GM23338 (cell line): Measurements from ENCODE around the gene PIAS1. TPM values are rescaled to one million over a fixed set of nuclear protein-coding genes. Genes with fewer than 3 reads are reported as not detected.

Source experiments
- ATAC-seq: fragments of 200-7000 bp; cut with Tn5 transposase; 3 replicates; pipeline ENCODE4 v1.9.1; 2020
- DNase-seq: peaks from one replicate; pipeline ENCODE4 v3.0.0-alpha.2; 2015; ENCODE audit warnings: low spot score
- H2AFZ ChIP-seq: fragments of 200-600 bp; sonication (generic); 2 replicates; pipeline ENCODE4 v1.8.0; 2016; ENCODE audit warnings: antibody characterized with exemption, mild to moderate bottlenecking, moderate library complexity
- H3F3A ChIP-seq: fragments of 200-600 bp; sonication (generic); replicated peaks from 2 replicates; pipeline ENCODE4 v1.8.0; 2017; ENCODE audit warnings: antibody characterized with exemption, mixed run types, low read depth
- H3K27ac ChIP-seq: fragments of 200-600 bp; sonication (generic); 2 replicates; pipeline ENCODE4 v1.6.1; 2016; ENCODE audit warnings: low read depth
- H3K27me3 ChIP-seq: fragments of 200-600 bp; sonication (generic); 2 replicates; pipeline ENCODE4 v1.8.0; 2016; ENCODE audit warnings: mild to moderate bottlenecking, mixed run types, moderate library complexity; ENCODE audit not compliant: insufficient read depth
- H3K36me3 ChIP-seq: fragments of 200-600 bp; sonication (generic); 2 replicates; pipeline ENCODE4 v1.8.0; 2016; ENCODE audit warnings: mild to moderate bottlenecking; ENCODE audit not compliant: insufficient read depth
- H3K4me1 ChIP-seq: fragments of 200-600 bp; sonication (generic); 2 replicates; pipeline ENCODE4 v1.8.0; 2016; ENCODE audit warnings: mild to moderate bottlenecking, moderate library complexity; ENCODE audit not compliant: insufficient read depth
- H3K4me2 ChIP-seq: fragments of 200-600 bp; sonication (generic); 2 replicates; pipeline ENCODE4 v1.7.1; 2017; ENCODE audit warnings: mixed run types
- H3K4me3 ChIP-seq: fragments of 200-600 bp; sonication (generic); 2 replicates; pipeline ENCODE4 v1.6.1; 2016; ENCODE audit warnings: mixed run types
- H3K79me2 ChIP-seq: fragments of 200-600 bp; sonication (generic); replicated peaks from 2 replicates; pipeline ENCODE4 v1.8.0; 2017; ENCODE audit warnings: mild to moderate bottlenecking; ENCODE audit not compliant: insufficient read depth
- H3K9me2 ChIP-seq: fragments of 200-600 bp; sonication (generic); 2 replicates; pipeline ENCODE4 v1.8.0; 2017; ENCODE audit not compliant: insufficient read depth
- H4K20me1 ChIP-seq: fragments of 200-600 bp; sonication (generic); replicated peaks from 2 replicates; pipeline ENCODE4 v1.8.0; 2017; ENCODE audit warnings: mild to moderate bottlenecking; ENCODE audit not compliant: insufficient read depth
- H3K27ac Mint-ChIP-seq: 2 replicates; pipeline ENCODE4 v1.8.0; 2020; ENCODE audit warnings: inconsistent platforms, mild to moderate bottlenecking, moderate library complexity, mixed read lengths
- H3K27me3 Mint-ChIP-seq: 3 replicates; pipeline ENCODE4 v1.8.0; 2022; ENCODE audit warnings: low read depth, mild to moderate bottlenecking, moderate library complexity, mixed read lengths, inconsistent platforms; ENCODE audit not compliant: insufficient read depth, poor library complexity
- H3K36me3 Mint-ChIP-seq: 3 replicates; pipeline ENCODE4 v1.8.0; 2021; ENCODE audit warnings: low read depth, mild to moderate bottlenecking, inconsistent platforms, moderate library complexity, mixed read lengths
- H3K4me1 Mint-ChIP-seq: 3 replicates; pipeline ENCODE4 v1.8.0; 2020; ENCODE audit warnings: mild to moderate bottlenecking, inconsistent platforms, mixed read lengths
- H3K4me3 Mint-ChIP-seq: 3 replicates; pipeline ENCODE4 v1.8.0; 2021; ENCODE audit warnings: moderate library complexity, mild to moderate bottlenecking, inconsistent platforms, mixed read lengths
- H3K9me3 Mint-ChIP-seq: 3 replicates; pipeline ENCODE4 v1.8.0; 2020; ENCODE audit warnings: moderate library complexity, mild to moderate bottlenecking, inconsistent platforms, mixed read lengths
- CREB1 ChIP-seq: fragments of 250-450 bp; sonication (Bioruptor Pico); IDR thresholded peaks from 2 replicates; pipeline ENCODE4 v1.5.0; 2020; ENCODE audit warnings: low read depth, mild to moderate bottlenecking, moderate library complexity
- REST ChIP-seq: IDR thresholded peaks from one replicate; pipeline ENCODE4 v1.6.1; 2018; ENCODE audit warnings: antibody characterized with exemption; ENCODE audit not compliant: unreplicated experiment
- polyA plus RNA-seq: library from polyadenylated mRNA; unstranded; fragments of >200 nt; fragmentation: Nextera tagmentation; extraction: Ambion mirVana; gene quantifications from 2 replicates; pipeline ENCODE4 v1.2.1, GENCODE V29; 2016
- total RNA-seq: library from RNA; depleted of rRNA; stranded (reverse); fragments of >200 nt; shearing (Covaris generic); gene quantifications from 2 replicates; pipeline ENCODE4 v1.2.3, GENCODE V29; 2014
- TF ChIP-seq, protein P1 (sequence below): fragments of 250-450 bp; sonication (Bioruptor Pico); IDR thresholded peaks from 2 replicates; pipeline ENCODE4 v1.5.0; 2020; ENCODE audit warnings: mild to moderate bottlenecking, moderate library complexity

PIAS1 gene
- total and polyA plus RNA-seq, 2 experiments from 2014 or later: 30.7 to 32.1 TPM

GRCh38 chr15:68098465-68098864 is 44.4 kb downstream of the PIAS1 start:
- Mint-ChIP-seq H3K27ac (no peak overlapping the region), H3K4me1 (no peaks in the 10 kb centered on the region), H3K27me3 (no peaks in the 10 kb centered on the region), H3K4me3 (no peak overlapping the region), H3K36me3 (peaks cover 44% of the 10 kb centered on the region), H3K9me3 (peaks cover 17% of the 10 kb centered on the region)
- peaks cover 64% of the 10 kb centered on the region for H3K79me2 ChIP-seq
- no peaks in the 10 kb centered on the region for H3K36me3 ChIP-seq
- no peaks in the 10 kb centered on the region for H4K20me1 ChIP-seq
- no peaks in the 10 kb centered on the region for H3K4me1 ChIP-seq
- ATAC-seq (no peak), DNase-seq (no peak)
- H3K27me3 ChIP-seq: no peaks in the 10 kb centered on the region
- H3K4me2 ChIP-seq: no peak overlapping the region
- H2AFZ ChIP-seq: no peak overlapping the region
- no peaks in the 10 kb centered on the region for H3K9me2 ChIP-seq
- H3F3A ChIP-seq: no peaks in the 10 kb centered on the region
- no peak overlapping the region for H3K4me3 ChIP-seq
- no peak overlapping the region for H3K27ac ChIP-seq
- TF ChIP-seq REST (no peak), CREB1 (CRISPR knock-in tag) (no peak)
- TF ChIP-seq, protein P1, sequence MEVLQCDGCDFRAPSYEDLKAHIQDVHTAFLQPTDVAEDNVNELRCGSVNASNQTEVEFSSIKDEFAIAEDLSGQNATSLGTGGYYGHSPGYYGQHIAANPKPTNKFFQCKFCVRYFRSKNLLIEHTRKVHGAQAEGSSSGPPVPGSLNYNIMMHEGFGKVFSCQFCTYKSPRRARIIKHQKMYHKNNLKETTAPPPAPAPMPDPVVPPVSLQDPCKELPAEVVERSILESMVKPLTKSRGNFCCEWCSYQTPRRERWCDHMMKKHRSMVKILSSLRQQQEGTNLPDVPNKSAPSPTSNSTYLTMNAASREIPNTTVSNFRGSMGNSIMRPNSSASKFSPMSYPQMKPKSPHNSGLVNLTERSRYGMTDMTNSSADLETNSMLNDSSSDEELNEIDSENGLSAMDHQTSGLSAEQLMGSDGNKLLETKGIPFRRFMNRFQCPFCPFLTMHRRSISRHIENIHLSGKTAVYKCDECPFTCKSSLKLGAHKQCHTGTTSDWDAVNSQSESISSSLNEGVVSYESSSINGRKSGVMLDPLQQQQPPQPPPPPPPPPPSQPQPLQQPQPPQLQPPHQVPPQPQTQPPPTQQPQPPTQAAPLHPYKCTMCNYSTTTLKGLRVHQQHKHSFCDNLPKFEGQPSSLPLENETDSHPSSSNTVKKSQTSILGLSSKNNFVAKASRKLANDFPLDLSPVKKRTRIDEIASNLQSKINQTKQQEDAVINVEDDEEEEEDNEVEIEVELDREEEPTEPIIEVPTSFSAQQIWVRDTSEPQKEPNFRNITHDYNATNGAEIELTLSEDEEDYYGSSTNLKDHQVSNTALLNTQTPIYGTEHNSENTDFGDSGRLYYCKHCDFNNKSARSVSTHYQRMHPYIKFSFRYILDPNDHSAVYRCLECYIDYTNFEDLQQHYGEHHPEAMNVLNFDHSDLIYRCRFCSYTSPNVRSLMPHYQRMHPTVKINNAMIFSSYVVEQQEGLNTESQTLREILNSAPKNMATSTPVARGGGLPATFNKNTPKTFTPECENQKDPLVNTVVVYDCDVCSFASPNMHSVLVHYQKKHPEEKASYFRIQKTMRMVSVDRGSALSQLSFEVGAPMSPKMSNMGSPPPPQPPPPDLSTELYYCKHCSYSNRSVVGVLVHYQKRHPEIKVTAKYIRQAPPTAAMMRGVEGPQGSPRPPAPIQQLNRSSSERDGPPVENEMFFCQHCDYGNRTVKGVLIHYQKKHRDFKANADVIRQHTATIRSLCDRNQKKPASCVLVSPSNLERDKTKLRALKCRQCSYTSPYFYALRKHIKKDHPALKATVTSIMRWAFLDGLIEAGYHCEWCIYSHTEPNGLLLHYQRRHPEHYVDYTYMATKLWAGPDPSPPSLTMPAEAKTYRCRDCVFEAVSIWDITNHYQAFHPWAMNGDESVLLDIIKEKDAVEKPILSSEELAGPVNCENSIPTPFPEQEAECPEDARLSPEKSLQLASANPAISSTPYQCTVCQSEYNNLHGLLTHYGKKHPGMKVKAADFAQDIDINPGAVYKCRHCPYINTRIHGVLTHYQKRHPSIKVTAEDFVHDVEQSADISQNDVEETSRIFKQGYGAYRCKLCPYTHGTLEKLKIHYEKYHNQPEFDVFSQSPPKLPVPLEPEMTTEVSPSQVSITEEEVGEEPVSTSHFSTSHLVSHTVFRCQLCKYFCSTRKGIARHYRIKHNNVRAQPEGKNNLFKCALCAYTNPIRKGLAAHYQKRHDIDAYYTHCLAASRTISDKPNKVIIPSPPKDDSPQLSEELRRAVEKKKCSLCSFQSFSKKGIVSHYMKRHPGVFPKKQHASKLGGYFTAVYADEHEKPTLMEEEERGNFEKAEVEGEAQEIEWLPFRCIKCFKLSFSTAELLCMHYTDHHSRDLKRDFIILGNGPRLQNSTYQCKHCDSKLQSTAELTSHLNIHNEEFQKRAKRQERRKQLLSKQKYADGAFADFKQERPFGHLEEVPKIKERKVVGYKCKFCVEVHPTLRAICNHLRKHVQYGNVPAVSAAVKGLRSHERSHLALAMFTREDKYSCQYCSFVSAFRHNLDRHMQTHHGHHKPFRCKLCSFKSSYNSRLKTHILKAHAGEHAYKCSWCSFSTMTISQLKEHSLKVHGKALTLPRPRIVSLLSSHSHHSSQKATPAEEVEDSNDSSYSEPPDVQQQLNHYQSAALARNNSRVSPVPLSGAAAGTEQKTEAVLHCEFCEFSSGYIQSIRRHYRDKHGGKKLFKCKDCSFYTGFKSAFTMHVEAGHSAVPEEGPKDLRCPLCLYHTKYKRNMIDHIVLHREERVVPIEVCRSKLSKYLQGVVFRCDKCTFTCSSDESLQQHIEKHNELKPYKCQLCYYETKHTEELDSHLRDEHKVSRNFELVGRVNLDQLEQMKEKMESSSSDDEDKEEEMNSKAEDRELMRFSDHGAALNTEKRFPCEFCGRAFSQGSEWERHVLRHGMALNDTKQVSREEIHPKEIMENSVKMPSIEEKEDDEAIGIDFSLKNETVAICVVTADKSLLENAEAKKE (CRISPR knock-in tag): no peak
